ENCODE measurements around the gene GNAI3. TPM values are rescaled to one million over a fixed set of nuclear protein-coding genes. Genes with fewer than 3 reads are reported as not detected.

Gene GNAI3
- polyA plus RNA-seq, 2 of the 4 experiments (the other 2 are of a cell fraction): 5.3 to 8.7 TPM

DNA sequence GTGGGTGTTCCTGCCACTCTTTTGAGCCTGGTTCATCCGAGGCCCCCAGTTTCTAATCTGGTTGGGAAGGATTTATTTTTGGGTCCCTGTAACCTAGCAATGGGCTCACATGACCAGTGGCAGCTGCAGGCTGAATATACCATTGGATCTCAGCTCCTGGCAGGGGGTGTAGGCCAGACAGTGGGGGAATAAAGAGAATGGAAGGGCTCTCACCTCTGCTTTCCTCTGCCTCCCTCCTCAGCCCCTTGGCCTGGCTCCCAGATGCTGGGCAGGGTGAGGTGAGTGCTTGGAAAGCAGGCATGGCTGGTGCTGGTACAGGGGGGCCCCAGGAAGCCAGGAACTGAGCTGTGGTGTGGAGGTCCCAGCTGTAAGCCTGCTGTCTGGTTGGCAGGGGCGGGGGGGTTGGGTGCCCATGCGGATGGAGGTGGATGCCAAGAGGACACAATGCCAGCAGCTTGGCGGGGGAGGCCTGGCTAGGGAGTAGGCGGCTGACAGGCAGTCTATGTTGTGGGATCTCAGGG lies 12.4 kb upstream of the GNAI3 start:
- Histone ChIP-seq H3K9me3 (no peaks in the 10 kb centered on the region), H3K27ac (no peak overlapping the region), H3K4me3 (no peak overlapping the region), H3K4me1 (peaks cover 4% of the 10 kb centered on the region; the same call in 2 of the 3 replicates), H3K4me2 (no peak overlapping the region)
- no peak for ATAC-seq
- 100% methylated on average over 2 of the region's 5 CpGs for WGBS (ENCODE audit: missing lambda C conversion rate)
- ChIA-PET POLR2A (no interaction called here), CTCF (interaction anchor here (1.5 to 21.4 kb wide), 5 partner anchors 6 to 238 kb away, joined by 4 to 749 read pairs (median 143); partner anchors contain the start of genes ATXN7L2, CYB561D1 and GPR61)
- TF ChIP-seq ELK1 (IDR thresholded peaks at IDR 0.05; ENCODE audit: low read depth, low read length): no peak
- no peak for TF ChIP-seq SMC3 (IDR thresholded peaks at IDR 0.05)
- no peak for TF ChIP-seq RCOR1 (IDR thresholded peaks at IDR 0.05; ENCODE audit: low read depth, low read length)
- no peak for TF ChIP-seq FOXS1 (CRISPR knock-in tag; IDR thresholded peaks at IDR 0.05)
- TF ChIP-seq CEBPB (IDR thresholded peaks at IDR 0.05): no peak
- no peak for TF ChIP-seq KDM5A (IDR thresholded peaks at IDR 0.05)
- TF ChIP-seq POLR2A (IDR thresholded peaks at IDR 0.05; ENCODE audit: low read length): no peak
- no peak for TF ChIP-seq RAD21 (conservative IDR thresholded peaks at IDR 0.05 in 1 of 2, IDR thresholded peaks at IDR 0.05 in 1 of 2)
- no peak for TF ChIP-seq ZFP36 (IDR thresholded peaks at IDR 0.05; ENCODE audit: borderline replicate concordance, partially characterized antibody)
- TF ChIP-seq CHD2 (IDR thresholded peaks at IDR 0.05; ENCODE audit: low read length, partially characterized antibody): no peak
- TF ChIP-seq PHF8 (IDR thresholded peaks at IDR 0.05; ENCODE audit: borderline replicate concordance, low read depth): no peak
- TF ChIP-seq RFX5 (IDR thresholded peaks at IDR 0.05): no peak
- no peak for TF ChIP-seq RARB (CRISPR knock-in tag; IDR thresholded peaks at IDR 0.05)
- TF ChIP-seq CBX2 (IDR thresholded peaks at IDR 0.05; ENCODE audit: borderline replicate concordance, low read depth): no peak
- no peak for TF ChIP-seq HDAC2 (IDR thresholded peaks at IDR 0.05)
- no peak for TF ChIP-seq ZSCAN20 (CRISPR knock-in tag; IDR thresholded peaks at IDR 0.05)
- FAIRE-seq: no peak
- DNase-seq (ENCODE audit: low read depth in 1 of 2, low spot score in 1 of 2): no peak

GRCh38 chr1:109537450-109538178 lies 10.8 kb upstream of the GNAI3 start:
- H3K4me1 ChIP-seq: peaks cover 1% of the 10 kb centered on the region; the same call in 2 of the 3 replicates

GRCh38 chr1:109538827-109539555 lies 9.4 kb upstream of the GNAI3 start:
- H3K4me3 ChIP-seq: no peak overlapping the region
- CTCF ChIA-PET: interaction anchor here (1.5 to 21.4 kb wide), 8 partner anchors 3 to 235 kb away, joined by 4 to 749 read pairs (median 76); partner anchors contain the start of genes ATXN7L2, CYB561D1 and GPR61
- DNase-seq (ENCODE audit: low read depth in 1 of 2, low spot score in 1 of 2) (no peak), ATAC-seq (no peak), FAIRE-seq (no peak)
- 43% methylated on average over 5 of the region's 9 CpGs for WGBS (ENCODE audit: missing lambda C conversion rate)
- H3K27ac ChIP-seq: no peak overlapping the region
- no peaks in the 10 kb centered on the region for H3K4me1 ChIP-seq
- POLR2A ChIA-PET: interaction anchor here (0.9 kb wide), 1 partner anchor 9 kb away, joined by 4 read pairs; the partner anchor contains the start of gene GNAI3
- no peaks in the 10 kb centered on the region for H3K9me3 ChIP-seq
- H3K4me2 ChIP-seq: no peak overlapping the region
- TF ChIP-seq ELK1 (IDR thresholded peaks at IDR 0.05; ENCODE audit: low read depth, low read length): no peak
- no peak for TF ChIP-seq RCOR1 (IDR thresholded peaks at IDR 0.05; ENCODE audit: low read depth, low read length)
- no peak for TF ChIP-seq PBX3 (IDR thresholded peaks at IDR 0.05)
- TF ChIP-seq, protein P1, sequence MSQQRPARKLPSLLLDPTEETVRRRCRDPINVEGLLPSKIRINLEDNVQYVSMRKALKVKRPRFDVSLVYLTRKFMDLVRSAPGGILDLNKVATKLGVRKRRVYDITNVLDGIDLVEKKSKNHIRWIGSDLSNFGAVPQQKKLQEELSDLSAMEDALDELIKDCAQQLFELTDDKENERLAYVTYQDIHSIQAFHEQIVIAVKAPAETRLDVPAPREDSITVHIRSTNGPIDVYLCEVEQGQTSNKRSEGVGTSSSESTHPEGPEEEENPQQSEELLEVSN (IDR thresholded peaks at IDR 0.05; ENCODE audit: borderline replicate concordance, low read depth): no peak
- no peak for TF ChIP-seq HOXB5 (CRISPR knock-in tag; IDR thresholded peaks at IDR 0.05)
- TF ChIP-seq BCL3 (IDR thresholded peaks at IDR 0.05): no peak
- TF ChIP-seq ZC3H11A (IDR thresholded peaks at IDR 0.05): no peak
- TF ChIP-seq MYC (IDR thresholded peaks at IDR 0.05; ENCODE audit: borderline replicate concordance, low read length): no peak

More at GRCh38 chr1:109537450-109538178, 10.8 kb upstream of the GNAI3 start:
- no peak overlapping the region for H3K27ac ChIP-seq
- no peak overlapping the region for H3K4me2 ChIP-seq
- WGBS (ENCODE audit: missing lambda C conversion rate): 82% methylated on average over 7 of the region's 9 CpGs
- ATAC-seq: no peak
- DNase-seq (ENCODE audit: low read depth in 1 of 2, low spot score in 1 of 2): no peak
- ChIA-PET CTCF (interaction anchor here (0.5 to 21.4 kb wide), 8 partner anchors 5 to 530 kb away, joined by 4 to 749 read pairs (median 74); partner anchors contain the start of genes ATXN7L2, CYB561D1 and GPR61), POLR2A (interaction anchor here (0.9 kb wide), 1 partner anchor 11 kb away, joined by 4 read pairs; the partner anchor contains the start of gene GNAI3)
- no peaks in the 10 kb centered on the region for H3K9me3 ChIP-seq
- H3K4me3 ChIP-seq: no peak overlapping the region
- no peak for TF ChIP-seq POLR2A (IDR thresholded peaks at IDR 0.05; ENCODE audit: low read length)
- no peak for TF ChIP-seq GATA3 (IDR thresholded peaks at IDR 0.05; ENCODE audit: borderline replicate concordance)
- TF ChIP-seq RCOR1 (IDR thresholded peaks at IDR 0.05; ENCODE audit: low read depth, low read length): no peak
- TF ChIP-seq EHF (CRISPR knock-in tag; IDR thresholded peaks at IDR 0.05): no peak
- TF ChIP-seq RAD21 (conservative IDR thresholded peaks at IDR 0.05 in 1 of 2, IDR thresholded peaks at IDR 0.05 in 1 of 2): no peak
- TF ChIP-seq RNF2 (IDR thresholded peaks at IDR 0.05; ENCODE audit: borderline replicate concordance, low read depth): no peak
- FAIRE-seq: no peak

Measured in A549 (cell line).